Stimulated activated CD8-positive, alpha-beta memory T cell treated with anti-CD3 and anti-CD28 coated beads, Interleukin-15, amount 100 ng/mL, for 4 hours (primary cell): ENCODE data around the gene PEX11G.

ENCODE experiments used
- DNase-seq, 2 donors: peaks; one replicate each; pipeline ENCODE4 v3.0.0-alpha.2; 2020; ENCODE audit warnings: low read depth in 2 of 2

The PEX11G gene

DNA sequence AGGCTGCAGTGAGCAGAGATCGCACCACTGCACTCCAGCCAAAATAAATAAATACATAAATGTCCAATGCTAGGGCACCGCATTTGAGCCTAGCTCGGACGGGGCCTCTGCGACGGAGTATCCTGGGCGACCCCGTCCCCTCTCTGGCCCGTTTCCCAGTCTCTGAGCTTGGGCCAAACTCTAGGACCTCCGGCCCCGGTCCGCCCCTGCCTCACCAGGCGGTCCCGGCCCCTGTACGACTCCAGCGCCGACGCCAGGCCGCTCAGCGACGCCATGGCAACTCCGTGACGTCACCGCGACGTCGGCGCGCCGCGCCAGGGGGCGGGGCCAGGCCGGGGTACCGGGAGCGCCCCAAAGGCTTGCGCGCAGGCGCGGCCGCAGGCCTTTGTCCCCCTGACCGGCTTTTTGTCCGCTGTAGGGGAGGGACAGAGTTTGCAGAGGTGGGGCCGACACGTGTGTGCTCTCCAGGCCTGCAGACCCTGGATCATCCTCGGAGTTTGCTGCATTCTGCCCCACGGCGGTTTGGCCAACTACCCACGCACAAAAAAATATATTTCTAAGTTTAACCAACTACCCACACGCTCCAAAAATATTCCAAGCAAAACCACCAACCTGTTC is at the start of gene PEX11G:
Gene PEX11G, minus strand, starts transcription at position 300 of the 618 bp plus-strand sequence. Its CDS starts 25 bp downstream, at position 275.
- DNase-seq = peak; percentile 79 to 84

DNA sequence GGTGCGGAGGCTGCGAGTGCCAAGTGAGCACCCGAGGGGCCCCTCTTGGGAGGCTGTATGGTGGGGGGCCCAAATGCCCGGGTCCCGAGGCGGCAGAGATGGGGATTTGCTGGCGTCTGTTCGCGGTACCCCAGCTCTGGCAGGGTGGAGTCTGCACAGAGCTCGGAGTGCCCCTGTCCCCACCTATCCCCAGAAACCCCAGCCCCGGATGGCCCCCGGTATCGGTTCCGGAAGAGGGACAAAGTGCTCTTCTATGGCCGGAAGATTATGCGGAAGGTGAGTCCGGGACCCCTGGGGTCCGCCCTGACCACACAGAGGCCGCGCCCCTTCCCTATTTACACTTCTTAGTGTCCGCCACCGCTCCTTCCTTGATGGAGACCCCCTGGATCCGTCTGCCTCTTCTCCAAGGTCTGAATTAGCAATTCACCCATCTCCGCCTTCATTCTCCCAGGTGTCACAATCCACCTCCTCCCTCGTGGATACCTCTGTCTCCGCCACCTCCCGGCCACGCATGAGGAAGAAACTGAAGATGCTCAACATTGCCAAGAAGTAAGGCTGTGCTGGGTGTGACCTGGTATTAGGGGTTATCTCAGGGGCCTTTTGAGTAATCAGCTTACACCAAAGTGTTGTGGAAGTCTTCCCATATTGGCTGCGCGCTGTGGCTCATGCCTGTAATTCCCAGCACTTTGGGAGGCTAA is 47.3 kb upstream of the PEX11G start:
- no peak for DNase-seq

DNA sequence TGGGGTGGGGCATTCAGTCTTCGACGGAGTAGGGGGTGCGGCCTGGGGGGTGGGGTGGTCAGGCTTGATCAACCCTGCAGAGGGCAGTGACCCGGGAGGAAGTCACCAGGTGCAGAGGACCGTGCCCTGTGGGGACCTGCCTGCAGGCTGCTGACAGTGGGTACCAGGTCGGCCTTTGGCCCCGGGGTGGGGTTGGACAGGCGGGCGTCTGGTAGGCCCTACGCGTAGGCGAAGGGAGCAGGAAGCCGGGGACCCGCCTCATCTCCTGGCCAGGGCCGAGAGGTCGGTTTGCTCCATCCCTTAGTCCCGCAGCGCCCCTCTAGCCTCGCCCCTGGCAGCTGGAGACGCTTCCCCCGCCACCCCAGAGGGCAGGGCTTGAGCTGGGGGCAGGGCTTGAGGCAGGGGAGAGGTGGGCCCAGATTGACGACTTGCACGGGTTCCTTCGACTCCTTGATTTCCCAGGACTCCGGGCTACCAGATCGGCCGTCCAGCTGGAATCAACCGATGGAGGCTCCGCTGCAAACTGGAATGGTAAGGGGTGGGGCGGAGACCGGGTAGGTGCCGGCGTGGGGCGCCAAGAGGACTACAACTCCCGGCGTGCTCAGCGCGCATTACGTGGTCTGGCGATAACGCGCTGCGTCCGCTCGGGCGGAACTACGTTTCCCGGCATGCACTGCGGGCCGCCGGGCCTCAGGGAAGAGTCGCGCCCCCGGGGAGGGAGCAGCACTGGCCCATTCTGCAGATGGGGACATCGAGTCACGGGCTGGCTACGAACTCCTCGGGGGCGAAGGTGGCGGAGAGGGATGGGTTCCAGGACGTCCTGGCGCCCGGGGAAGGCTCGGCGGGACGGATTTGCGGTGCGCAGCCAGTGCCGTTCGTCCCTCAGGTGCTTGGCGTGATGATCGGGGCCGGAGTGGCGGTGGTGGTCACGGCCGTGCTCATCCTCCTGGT is 46.5 kb upstream of the PEX11G start, which contains the start of gene PNPLA6:
Gene PNPLA6, plus strand, starts transcription at position 671 of the 951 bp plus-strand sequence. Its CDS starts 72 bp downstream, at position 743.
- peak; percentile 86 to 88 for DNase-seq

DNA sequence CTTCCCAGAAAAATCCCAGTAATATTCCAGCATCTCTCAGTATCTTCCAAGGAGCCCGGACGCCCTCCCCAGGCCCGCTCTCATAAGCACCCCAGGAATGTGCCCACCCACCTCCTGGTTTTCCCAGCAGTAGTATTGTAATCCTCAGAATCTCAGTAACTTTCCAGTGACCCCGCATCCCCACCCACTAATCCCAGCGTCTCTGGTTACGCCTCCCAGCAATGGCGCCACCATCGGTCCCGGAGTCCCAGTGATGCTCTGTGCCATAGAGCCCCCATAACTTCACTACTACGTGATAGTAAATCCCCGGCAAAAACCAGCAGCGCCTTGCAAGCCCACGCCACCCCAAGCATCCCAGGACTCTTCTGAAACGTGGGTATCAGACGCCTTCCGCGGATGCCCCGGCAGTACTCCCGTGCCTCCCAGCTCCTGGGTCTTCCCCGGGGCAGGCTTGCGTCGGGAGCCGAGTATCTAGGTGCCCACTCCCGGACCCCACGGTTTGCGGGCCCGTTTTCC is 45.8 kb upstream of the PEX11G start:
- DNase-seq = peak in 1 of 2 donors; percentile 10

DNA sequence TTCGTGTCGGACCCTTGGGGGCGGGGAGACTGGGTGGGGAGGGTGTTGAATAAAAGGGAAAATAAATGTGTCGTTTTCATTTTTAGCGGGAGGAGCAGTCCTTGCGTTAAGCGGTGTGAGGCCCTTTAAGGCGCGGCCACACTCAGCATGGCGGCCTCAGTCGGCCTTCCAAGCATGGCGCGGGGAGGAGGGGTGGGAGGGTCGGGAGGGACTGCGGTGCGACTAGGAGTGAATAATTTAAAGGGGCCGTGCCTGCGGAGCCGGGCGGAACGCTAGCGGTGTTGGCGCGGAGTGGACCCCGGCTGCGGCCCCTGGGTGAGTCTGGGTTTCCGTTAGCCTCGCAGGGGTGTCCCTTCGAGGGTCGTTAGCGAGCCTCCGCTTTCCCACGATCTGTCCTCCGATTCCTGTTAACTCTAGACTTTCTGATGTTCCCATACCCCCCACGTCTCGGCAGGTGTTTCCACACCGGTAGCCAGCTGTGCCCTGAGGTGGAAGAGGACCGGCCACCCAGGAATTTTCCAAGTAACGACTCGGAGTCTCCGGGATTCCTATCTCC is 45.2 kb upstream of the PEX11G start:
- peak; percentile 64 to 71 for DNase-seq

DNA sequence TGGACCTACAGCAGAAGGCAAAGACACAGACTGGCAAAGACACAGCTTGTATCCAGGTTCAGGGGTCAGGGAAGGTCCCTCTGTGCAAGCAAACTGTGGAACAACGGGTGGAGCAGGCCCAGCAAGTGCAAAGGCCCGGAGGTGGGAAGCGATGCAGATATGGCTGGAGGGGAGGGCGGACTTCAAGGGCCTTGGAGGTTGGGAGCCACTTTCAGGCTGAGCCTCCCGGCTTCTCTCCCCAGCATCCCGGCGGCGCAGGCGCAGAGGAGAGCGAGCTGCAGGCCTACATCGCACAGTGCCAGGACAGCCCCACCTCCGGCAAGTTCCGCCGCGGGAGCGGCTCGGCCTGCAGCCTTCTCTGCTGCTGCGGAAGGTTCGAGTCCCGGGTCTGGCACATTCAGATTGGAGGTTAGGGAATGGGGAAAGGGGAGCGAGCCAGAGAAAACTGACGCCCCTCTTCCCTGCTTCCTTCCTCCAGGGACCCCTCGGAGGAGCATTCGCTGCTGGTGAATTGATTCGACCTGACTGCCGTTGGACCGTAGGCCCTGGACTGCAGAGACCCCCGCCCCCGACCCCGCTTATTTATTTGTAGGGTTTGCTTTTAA is 44.5 kb upstream of the PEX11G start:
- no peak for DNase-seq

DNA sequence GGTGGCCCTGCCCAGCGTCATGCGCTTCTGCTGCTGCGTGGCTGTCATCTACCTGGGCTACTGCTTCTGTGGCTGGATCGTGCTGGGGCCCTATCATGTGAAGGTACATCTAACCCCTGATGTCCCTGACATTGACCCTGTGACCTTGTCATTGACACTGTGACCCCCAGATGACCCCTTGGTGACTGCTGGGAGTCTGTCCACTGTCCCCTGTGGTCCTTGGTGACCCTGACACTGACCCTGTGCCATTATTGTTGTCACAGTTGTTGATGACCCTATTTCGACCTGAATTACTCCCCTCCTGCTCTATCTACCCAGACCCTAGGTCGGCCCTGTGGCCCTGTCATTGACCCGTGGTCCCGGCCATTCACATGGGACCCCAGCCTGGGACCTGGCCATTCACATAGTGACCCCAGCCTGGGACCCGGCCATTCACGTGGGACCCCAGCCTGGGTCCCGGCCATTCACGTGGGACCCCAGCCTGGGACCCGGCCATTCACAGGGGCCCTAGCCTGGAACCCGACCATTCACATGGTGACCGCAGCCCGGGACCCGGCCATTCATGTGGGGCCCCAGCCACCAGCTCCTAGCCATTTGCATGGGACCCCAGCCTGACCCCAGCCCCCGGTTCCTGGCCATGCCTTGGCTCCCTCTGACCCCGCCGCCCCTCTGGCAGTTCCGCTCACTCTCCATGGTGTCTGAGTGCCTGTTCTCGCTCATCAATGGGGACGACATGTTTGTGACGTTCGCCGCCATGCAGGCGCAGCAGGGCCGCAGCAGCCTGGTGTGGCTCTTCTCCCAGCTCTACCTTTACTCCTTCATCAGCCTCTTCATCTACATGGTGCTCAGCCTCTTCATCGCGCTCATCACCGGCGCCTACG is 41.0 kb upstream of the PEX11G start:
- no peak for DNase-seq

DNA sequence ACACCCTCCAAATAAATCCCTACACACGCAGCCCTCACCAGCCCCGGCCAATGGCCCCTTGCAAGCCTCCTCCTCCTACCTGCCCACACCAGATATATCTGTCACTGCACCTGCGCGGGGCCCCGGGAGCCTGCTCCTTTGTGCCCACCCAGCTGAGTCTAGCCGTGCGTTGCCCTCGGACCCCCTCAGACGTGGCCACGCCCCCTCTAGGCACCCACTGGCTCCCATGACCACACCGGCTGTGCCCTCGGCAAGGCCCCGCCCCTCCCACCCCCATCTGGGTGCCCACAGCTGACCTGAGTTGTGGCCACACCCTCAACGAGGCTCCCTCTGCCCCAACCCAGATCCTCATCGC is 40.4 kb upstream of the PEX11G start:
- DNase-seq = no peak

DNA sequence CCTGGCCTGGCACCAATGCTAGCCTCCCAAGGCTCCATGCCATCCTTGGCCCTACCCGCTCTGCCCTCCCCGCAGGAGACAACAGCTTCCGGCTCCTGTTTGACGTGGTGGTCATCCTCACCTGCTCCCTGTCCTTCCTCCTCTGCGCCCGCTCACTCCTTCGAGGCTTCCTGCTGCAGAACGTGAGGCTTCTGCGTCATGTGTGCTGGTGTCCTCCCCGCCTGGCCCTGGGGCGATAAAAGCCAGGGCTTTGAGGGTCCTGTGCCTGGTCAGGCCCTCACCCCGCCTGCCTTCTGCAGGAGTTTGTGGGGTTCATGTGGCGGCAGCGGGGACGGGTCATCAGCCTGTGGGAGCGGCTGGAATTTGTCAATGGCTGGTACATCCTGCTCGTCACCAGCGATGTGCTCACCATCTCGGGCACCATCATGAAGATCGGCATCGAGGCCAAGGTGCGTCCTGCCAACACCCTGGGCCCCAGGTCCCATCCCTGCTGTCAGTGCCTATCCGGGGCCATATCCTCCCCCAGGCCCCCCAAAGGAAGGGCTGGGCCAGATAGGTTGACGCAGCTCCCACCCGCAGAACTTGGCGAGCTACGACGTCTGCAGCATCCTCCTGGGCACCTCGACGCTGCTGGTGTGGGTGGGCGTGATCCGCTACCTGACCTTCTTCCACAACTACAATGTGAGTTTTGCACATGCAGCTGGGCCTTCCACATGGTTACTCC is 39.8 kb upstream of the PEX11G start:
- no peak for DNase-seq

DNA sequence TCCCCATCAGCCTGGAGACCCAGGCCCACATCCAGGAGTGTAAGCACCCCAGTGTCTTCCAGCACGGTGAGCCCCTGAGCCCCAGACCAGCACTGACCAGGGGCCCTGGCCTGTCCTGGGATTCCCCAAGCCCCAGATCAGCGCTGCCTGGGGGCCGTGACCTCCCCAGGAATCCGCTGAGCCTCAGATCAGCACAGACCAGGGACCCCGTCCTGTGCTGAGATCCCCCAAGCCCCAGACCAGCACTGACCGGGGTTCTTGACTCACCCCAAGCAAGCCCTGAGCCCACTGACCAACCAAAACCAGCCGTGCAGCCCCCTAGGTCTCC is 39.3 kb upstream of the PEX11G start:
- no peak for DNase-seq

DNA sequence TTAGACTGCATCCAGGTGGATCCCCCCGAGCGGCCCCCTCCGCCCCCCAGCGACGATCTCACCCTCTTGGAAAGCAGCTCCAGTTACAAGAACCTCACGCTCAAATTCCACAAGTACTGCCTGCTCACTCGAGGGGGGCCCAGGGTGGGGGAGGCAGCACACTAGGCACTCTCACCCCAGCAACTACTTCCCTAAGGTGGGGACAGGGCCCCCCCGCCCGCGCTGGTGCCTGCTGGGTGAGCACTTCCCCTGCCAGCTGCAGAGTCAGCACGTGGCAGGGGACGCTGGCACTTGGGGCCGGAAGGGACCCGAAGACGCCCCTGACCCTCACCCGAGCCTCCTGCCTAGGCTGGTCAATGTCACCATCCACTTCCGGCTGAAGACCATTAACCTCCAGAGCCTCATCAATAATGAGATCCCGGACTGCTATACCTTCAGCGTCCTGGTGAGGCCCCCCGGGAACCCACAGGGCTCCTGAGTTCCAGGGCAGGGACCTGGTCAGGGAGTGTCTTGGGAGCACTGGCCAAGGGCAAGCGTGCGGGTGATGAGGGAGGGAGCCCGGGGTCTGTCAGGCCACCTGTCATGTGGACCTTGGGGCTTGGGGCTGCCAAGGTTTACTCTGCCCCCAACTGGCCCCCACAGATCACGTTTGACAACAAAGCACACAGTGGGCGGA is 38.8 kb upstream of the PEX11G start:
- no peak for DNase-seq

DNA sequence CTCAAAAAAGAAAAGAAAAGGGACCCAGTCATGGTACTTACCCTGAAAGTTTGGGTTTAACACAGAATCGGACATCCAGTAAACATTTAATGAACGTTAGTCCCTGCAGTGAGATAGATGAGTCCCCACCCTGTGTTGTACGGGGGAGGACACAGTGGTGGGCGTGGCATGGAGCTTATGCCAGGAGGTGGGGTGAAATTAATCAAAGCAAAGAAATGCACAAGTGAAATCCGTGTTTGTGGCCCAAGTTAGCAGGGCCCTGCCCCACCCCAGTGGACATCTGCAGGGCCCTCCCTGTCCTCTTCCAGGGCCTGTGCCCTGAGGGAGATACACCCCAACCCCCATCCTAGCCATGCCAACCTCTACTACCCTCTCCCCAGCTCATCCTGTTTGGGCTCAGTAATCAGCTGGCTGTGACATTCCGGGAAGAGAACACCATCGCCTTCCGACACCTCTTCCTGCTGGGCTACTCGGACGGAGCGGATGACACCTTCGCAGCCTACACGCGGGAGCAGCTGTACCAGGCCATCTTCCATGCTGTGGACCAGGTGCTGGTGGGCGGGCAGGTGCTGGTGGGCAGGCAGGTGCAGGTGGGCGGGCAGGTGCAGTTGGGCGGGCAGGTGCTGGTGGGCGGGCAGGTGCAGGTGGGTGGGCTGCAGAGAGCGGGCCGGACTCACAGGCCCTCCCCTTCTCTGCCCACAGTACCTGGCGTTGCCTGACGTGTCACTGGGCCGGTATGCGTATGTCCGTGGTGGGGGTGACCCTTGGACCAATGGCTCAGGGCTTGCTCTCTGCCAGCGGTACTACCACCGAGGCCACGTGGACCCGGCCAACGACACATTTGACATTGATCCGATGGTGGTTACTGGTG is 37.5 kb upstream of the PEX11G start:
- no peak for DNase-seq

DNA sequence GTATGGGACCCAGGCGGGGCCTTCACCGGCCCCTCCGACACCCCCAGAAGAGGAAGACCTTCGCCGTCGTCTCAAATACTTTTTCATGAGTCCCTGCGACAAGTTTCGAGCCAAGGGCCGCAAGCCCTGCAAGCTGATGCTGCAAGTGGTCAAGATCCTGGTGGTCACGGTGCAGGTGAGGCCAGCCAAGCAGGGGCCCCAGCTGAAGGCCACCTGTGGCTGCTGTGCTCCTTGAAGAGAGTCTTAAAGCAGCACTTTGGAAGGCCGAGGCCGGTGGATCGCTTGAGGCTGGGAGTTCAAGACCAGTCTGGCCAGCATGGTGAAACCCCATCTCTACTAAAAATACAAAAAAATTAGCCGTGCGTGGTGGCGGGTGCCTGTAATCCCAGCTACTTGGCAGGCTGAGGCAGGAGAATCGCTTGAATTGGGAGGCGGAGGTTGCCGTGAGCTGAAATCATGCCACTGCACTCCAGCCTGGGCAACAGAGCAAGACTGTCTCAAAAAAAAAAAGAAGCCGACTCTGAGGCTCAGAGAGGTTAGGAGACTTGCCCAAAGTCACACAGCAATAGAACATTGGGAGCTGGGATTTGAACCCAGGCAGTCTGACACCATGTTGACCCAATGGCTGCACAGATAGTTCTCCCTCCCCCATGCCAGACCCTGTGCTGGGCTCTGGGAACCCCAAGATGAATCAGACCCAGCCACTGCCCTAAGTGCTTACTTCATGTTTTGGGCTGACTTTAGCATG is 36.3 kb upstream of the PEX11G start:
- DNase-seq = no peak

DNA sequence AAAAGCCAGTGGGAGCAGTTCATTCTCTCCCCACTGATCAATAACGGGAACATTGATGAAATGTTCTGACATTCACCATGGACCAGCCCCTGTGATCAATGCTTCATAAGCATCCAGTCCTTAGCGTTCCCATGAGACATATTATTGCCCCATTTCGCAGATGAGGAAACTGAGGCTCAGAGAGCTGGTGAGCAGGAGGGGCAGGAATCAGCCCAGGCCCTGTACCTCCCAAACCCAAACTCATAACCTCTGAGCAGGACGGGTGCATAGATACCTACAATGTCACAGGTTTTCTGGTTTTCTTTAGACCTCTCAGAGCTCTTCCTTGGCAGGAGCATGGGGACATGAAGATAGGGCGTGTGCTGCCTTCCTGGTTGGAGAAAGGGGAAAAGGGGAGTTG is 35.7 kb upstream of the PEX11G start:
- no peak for DNase-seq

DNA sequence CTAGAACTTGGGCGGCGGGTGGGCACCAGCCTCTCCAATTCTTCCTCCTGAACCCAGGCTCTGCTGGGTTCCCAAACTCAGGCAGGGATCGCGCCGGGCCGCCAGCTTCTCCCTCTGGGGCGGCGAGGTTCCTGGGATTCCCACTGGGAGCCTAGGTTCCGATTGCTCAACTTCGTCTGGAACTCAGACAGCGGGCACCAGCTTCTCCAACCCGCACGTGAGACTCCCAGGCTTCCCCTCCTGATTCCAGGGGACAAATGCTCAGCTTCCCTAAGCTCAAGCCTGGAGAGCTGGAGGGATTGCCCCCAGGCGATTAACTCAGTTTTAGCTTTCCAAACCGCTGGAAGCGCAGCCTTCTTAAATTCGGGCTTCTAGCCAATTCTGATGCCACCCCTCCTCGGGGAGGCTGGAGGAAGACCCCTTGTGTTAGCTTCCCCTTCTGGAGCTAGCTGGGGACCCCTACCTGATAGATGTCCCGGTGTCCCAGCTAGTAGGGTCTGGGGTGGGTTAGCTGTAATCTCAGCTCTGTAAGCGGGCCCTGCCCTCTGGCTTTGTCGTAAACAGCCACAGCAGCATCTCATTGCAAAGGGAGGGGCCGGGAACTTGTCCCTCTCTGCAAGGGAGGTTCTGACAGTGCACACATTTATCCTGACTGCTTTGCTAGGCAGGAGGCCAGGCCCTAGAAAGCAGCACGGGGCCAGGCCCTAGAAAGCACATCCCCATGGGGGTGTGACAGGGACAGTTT is 34.3 kb upstream of the PEX11G start:
- no peak for DNase-seq

DNA sequence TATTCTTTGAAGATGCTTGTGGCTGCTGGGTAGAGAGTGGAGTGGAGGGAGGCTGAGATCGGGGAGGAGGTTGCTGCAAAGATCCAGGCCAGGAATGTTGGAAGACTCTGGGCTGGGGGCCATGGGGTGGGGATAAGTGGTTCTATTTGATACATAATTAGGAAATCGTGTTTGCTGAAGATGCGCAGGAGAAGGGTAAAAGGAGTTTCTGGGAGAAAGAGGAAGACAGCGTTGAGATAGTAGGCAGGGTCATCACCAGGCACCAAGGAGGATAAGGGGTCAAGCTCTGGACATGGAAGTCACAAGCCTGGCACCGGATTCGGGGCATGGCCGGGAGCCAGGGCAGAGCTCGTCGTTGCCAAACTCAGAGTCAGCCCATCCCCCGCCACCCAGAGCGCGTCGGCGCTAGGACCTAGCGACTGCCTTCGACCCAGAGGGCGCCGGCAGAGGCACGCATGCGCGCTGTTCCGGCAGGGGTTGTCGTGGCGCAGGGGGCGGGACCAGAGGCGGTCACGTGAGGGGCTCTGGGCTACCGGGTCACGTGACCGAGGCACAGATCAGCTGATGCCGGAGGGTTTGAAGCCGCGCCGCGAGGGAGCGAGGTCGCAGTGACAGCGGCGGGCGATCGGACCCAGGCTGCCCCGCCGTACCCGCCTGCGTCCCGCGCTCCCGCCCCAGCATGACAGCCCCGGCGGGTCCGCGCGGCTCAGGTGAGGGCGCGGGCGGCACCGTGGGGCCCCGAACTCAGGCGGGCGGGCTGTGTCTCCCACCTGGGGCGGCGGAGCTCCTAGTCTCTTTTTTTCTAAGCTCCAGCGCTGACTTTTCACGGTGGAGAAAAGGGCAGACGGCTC is 33.5 kb upstream of the PEX11G start, which contains the start of gene MCOLN1:
Gene MCOLN1, plus strand, starts transcription at position 553 of the 851 bp plus-strand sequence. Its CDS starts 127 bp downstream, at position 680.
- DNase-seq = peak; percentile 99
